Stomach (tissue), 4 donors: ENCODE measurements around the gene LSAMP.

ENCODE experiments used
- EP300 ChIP-seq: sonication (generic); formaldehyde crosslinking; IDR thresholded peaks from one replicate; pipeline ENCODE4 v1.6.1; 2017; ENCODE audit warnings: antibody characterized with exemption
- POLR2A ChIP-seq, 4 donors: fragments of 450-650 bp; IDR thresholded peaks; one replicate each; pipeline ENCODE4 v1.6.1; 2016; ENCODE audit warnings: antibody characterized with exemption in 4 of 4, control low read depth in 2 of 4, mild to moderate bottlenecking in 1 of 4, moderate library complexity in 1 of 4
- POLR2AphosphoS5 ChIP-seq, 3 donors: sonication (generic); formaldehyde crosslinking; IDR thresholded peaks; one replicate each; pipeline ENCODE4 v1.6.1; 2016; ENCODE audit warnings: antibody characterized with exemption in 3 of 3
- TF ChIP-seq, protein P1 (sequence below), 7 experiments: fragments of 450-650 bp in 4 of 7; fragments of 200-600 bp in 3 of 7; sonication (generic) in 3 of 7; IDR thresholded peaks; one replicate each; pipeline ENCODE4 v1.5.1; 2016 to 2019; ENCODE audit warnings: antibody characterized with exemption in 7 of 7, control low read depth in 2 of 7, mild to moderate bottlenecking in 1 of 7

DNA sequence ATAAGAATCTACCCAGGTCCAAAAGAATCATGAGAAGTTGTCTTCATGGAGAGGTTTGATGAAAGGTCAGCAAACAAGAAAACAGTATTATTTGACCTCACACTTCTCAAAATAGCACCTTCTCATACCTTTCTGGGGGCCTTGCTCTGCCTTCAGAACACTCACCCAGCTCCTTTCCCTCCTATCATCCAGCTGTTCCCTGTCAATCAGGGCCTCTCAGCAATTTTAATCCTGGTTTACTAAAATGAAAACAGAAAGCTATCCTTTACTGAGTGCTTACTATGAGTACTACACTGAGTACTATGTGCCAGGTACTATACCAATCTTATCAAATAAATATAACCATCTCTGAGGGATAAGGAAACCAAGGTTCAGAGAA, 683.4 kb downstream of the LSAMP start:
- TF ChIP-seq, protein P1, sequence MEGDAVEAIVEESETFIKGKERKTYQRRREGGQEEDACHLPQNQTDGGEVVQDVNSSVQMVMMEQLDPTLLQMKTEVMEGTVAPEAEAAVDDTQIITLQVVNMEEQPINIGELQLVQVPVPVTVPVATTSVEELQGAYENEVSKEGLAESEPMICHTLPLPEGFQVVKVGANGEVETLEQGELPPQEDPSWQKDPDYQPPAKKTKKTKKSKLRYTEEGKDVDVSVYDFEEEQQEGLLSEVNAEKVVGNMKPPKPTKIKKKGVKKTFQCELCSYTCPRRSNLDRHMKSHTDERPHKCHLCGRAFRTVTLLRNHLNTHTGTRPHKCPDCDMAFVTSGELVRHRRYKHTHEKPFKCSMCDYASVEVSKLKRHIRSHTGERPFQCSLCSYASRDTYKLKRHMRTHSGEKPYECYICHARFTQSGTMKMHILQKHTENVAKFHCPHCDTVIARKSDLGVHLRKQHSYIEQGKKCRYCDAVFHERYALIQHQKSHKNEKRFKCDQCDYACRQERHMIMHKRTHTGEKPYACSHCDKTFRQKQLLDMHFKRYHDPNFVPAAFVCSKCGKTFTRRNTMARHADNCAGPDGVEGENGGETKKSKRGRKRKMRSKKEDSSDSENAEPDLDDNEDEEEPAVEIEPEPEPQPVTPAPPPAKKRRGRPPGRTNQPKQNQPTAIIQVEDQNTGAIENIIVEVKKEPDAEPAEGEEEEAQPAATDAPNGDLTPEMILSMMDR (IDR thresholded peaks at IDR 0.05): no peak
- TF ChIP-seq POLR2AphosphoS5 (IDR thresholded peaks at IDR 0.05) (no peak), POLR2A (IDR thresholded peaks at IDR 0.05) (no peak), EP300 (no peak)
